Epithelial cell of esophagus (primary cell): Measurements from ENCODE around the gene MAP1S.

Source experiments
- DNase-seq: peaks from one replicate; pipeline ENCODE4 v3.0.0; 2010; ENCODE audit warnings: low read depth
- H3K4me3 ChIP-seq: 2 replicates; pipeline ENCODE4 v1.5.1; 2011; ENCODE audit warnings: mild to moderate bottlenecking, low read length, control low read depth
- TF ChIP-seq, protein P1 (sequence below): IDR thresholded peaks from 2 replicates; pipeline ENCODE4 v1.5.1; 2011; ENCODE audit warnings: low read depth, mild to moderate bottlenecking, low read length, control low read depth, inconsistent platforms; ENCODE audit not compliant: insufficient read depth; ENCODE audit errors: missing control alignments

The MAP1S gene

DNA sequence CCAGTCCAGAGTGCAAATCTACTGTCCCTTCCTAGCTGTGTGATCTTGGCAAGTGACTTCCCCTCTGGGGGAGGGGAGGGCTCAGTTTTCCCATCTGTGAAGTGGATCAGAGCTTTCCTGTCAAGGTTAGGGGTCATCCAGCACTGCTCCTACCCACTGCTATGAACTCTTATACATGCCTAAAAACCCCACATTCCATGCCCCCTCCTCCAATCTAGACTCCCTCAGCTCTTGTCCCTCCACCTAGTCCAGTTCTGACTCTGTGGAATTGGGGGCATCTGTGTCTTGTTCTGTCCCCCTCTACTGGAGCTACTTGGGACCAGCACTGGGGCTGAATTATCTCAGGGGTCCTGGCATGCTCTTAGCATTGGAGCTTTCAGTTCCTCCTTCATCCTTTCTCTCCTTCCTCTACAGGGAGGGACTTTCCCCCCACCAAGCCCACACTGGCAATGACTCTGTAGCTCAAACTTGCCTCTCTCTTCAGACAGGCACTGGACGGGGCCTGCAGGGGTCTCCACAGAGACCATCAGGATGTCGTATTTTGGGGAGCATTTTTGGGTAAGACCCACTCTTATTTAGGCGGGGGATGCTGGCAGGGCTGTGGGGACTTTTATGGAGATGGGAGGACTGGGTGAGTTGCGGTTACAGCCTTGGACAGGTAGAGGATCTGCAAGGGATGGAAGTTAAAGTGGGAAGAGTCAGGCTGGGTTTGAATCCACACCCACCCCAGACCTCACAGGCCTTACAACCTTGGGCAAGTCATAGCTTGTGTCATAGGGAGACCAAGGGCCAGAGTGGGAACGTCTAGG is 35.6 kb downstream of the MAP1S start:
- no peak overlapping the region for H3K4me3 ChIP-seq
- peak; percentile 49 for DNase-seq
- TF ChIP-seq, protein P1, sequence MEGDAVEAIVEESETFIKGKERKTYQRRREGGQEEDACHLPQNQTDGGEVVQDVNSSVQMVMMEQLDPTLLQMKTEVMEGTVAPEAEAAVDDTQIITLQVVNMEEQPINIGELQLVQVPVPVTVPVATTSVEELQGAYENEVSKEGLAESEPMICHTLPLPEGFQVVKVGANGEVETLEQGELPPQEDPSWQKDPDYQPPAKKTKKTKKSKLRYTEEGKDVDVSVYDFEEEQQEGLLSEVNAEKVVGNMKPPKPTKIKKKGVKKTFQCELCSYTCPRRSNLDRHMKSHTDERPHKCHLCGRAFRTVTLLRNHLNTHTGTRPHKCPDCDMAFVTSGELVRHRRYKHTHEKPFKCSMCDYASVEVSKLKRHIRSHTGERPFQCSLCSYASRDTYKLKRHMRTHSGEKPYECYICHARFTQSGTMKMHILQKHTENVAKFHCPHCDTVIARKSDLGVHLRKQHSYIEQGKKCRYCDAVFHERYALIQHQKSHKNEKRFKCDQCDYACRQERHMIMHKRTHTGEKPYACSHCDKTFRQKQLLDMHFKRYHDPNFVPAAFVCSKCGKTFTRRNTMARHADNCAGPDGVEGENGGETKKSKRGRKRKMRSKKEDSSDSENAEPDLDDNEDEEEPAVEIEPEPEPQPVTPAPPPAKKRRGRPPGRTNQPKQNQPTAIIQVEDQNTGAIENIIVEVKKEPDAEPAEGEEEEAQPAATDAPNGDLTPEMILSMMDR, result no peak

DNA sequence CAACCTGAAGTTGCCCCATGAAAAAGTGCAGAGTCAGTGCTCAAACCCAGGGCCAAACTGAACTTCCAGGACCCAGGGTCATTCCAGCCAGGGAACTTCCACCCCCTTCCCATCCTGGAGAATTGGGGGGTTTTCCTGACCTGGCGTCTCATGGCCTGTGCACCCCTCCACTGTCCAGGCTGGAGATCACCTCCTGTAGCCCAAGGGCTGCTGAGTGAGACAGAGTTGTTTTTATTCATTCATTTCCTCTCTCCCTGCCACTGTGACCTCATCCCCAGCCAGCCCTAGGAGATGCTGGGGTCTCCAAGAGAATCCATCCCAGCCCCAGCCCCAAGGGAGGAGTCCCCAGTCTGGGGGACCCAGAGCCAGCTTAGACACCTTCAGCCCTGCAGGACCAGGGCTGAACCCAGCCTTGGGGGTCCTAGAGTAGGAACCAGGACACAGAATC is 36.2 kb downstream of the MAP1S start:
- H3K4me3 ChIP-seq, result no peak overlapping the region
- TF ChIP-seq, protein P1, result no peak
- DNase-seq, result no peak

DNA sequence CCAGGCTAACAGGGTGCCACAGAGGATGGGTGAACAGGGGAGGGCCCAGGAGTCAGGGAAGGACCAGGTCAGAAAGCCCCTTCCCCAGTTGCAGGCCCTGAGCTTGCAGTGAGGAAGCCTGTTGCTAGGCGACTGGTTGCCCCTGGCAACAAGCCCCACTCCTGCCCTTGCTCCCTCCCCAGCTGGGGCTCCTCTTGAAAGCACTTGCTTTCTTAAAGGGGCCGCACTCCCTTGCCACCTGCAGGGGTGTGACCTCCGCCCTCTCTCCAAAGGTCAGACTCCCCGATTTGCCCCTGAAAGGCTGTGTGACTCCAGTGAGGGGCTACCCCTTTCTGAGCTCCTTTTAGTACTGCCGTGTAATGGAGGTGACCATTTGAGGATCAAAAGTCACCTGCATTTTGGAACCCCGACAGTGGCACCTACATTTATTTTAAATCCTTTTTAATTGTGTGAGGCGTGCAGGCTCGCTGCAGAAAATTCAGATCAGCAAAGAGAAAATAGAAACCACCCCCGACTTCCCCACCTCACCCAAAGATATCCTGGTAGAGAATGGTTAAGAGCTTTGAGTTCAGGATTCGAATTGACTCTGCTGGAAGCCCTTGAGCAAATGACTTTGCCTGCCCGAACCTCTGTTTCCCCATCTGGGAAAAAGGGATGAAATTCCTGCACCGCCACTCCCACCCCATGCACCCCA is 36.8 kb downstream of the MAP1S start:
- TF ChIP-seq, protein P1, result no peak
- H3K4me3 ChIP-seq, result no peak overlapping the region
- DNase-seq, result peak; percentile 37

DNA sequence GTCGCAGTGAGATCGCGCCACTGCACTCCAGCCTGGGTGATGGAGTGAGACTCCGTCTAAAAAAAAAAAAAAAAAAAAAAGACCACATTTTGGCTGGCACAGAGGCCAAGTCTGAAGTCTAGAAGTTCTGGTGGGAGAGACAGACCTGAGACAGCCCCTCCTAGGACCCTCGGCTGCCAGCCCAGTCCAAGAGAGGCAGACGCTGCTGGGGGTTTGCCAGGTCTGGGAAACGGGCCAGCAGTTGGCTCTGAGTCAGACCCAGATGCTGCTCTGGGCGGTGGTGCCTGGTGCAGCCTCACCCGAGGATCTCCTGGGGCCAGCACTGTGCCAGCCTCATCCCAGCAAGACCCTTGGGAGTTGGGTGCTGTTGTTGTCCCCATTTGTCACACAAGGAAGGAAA is 37.8 kb downstream of the MAP1S start:
- H3K4me3 ChIP-seq, result no peak overlapping the region
- DNase-seq, result peak; percentile 70
- TF ChIP-seq, protein P1, result no peak

DNA sequence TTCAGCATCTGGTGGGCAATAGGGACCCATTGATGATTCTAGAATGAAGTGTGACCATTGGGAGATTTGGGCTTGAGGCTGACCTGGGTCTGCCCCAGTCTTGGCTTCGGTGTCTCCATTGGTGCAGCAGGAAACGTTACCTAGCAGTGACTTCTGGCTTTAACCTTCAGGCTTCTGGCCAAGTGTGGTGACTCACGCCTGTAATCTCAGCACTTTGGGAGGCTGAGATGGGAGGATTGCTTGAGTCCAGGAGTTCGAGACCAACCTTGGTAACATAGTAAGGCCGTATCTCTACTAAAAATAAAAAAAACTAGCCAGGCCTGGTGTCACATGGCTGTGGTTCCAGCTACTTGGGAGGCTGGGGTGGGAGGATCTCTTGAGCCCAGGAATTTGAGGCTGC is 39.2 kb downstream of the MAP1S start:
- DNase-seq, result no peak
- TF ChIP-seq, protein P1, result no peak
- no peak overlapping the region for H3K4me3 ChIP-seq

DNA sequence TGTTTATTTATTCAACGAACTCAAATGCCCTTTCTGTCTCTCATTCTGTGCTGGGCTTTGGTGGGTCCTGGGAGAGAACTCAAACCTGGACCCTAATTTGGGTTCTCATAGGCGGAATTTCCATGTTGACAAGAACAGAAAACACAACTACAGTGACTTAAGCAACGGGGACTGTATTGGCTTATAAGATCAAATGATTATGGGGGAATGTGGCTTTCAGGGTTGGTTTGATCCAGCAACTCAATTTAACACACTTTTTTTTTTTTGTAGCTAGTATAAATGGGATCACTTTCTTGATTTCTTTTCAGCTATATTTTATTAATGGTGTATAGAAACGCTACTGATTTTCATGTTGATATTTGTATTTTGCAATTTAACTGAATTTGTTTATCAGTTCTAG is 41.9 kb downstream of the MAP1S start:
- no peak overlapping the region for H3K4me3 ChIP-seq
- TF ChIP-seq, protein P1, result no peak
- no peak for DNase-seq
